NOMO-1 treated with DMSO at 0.1 percent for 48 hours (cell line): ENCODE measurements around the gene SLC25A22.

Experiments
- DNase-seq: peaks from one replicate; lab custom pipeline; 2025; ENCODE audit not compliant: unreplicated experiment; lab: John Stamatoyannopoulos, UW

The SLC25A22 gene

DNA sequence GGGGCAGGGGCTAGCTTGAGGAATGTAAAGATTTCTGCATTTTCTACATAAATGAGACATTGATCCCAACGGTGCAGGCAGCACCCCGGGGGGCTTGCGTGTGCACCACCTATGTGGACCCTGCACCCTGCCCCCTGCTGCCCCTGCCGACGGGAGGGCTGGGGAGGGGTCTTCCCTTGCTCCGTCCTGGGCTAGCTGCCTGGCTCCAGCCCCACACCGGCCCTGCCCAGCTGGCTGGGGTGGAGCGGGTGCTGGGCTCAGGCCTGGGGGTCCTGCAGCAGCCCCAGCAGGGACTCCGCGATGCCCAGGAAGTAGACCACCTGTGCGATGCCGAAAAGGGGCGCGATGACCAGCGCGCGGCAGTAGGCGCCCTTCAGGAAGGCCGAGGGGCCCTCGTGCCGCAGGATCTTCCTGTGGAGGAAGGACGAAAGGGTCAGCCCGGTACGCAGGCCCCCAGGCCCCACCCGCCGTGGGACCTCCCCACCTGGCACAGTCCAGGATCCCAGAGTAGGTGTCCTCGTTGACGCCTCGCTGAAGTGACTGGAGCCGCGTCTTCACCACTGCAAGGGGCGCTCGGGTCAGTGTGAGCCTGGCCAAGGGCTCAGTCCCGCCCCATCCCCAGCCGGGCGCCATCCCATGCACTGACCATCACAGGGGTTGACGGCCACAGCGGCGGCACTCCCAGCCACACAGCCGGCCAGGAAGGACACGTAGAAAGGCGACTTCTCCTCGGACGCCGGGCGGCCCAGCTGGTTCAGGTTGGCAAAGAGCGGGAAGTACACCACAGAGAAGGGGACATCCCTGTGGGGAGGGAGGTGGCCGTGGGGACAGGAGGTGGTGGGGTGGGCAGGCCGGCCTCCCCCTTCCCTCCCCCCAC, 6.2 kb downstream of the SLC25A22 start:
- DNase-seq: no peak

DNA sequence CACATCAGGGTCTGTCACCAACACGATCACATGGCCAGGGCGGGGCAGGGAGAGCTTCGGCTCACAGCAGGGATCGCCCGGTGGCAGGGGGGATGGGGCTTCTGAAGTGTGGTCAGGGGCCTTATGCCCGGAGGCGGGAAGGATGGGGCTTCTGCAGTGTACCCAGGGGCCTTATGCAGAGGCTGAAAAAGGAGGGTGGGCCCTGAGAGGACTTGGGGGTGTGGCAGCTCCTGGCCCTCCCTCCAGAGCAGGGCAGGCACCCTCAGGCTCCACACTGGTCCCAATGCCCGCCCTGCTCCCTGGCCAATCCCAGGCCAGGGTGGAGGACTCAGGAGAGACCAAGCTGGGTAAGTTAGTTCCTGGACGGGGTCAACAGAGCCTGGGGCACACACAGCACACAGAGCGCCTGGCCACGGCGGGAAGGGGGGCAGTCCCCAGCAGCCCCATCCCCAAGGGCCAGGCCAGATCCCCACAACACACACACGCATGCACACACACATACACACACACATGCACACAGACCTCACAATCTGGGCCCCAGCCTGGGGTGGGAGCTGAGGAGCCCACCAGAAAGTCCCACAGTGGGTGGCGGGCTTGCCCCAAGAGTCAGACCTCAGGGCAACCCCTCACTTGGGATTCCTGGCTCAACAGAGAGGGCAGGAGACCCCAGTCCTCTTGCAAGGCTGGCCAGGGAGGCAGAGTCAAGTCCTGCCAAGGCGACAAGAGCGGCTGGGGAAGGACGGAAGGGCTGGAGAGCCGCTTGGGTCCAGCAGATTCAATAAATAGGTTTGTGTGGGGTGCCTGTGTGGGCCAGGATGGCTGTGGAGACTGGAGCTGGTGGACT, 7.1 kb downstream of the SLC25A22 start:
- DNase-seq: no peak

GRCh38 chr11:789943-790342, 8.1 kb downstream of the SLC25A22 start, which contains the start of gene CEND1:
Gene CEND1 (minus strand): TSS chr11:790090. CDS start chr11:788576, 1,514 bp downstream.
- no peak for DNase-seq

- no peak for DNase-seq
These were observed 8.8 kb downstream of the SLC25A22 start for GRCh38 chr11:788953-789940.

DNA sequence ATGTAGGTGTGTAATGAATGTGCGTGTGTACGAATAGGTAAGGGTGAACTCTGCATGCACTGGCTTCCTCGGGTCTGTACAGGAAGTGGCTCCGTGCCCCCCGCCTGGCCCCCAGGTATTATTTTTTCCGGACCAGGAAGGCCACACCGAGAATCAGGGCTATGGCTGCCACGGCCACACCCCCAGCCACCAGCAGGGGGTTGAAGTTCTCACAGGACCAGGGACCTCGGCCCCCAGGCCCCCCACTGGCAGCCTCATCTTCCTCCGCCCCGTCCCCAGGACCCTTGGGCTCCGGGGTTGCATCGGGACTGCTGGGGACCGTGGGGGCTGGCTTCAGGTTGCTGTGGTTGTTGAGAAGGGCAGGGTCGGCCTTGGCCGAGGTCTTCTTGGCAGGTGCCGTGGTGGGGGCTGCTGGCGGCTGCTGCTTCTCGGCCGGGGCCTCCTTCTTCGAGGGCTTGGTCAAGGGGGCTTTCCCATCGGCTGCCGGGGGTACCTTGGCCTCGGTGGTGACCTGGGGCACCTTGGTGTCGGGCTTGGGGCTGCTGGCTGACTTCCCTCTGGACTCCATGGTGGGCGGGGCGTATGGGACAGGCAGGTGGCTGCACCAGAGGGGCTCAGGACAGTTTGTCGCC, 10.0 kb downstream of the SLC25A22 start:
- DNase-seq: no peak

GRCh38 chr11:787084-787675, 10.9 kb downstream of the SLC25A22 start:
- DNase-seq: no peak

DNA sequence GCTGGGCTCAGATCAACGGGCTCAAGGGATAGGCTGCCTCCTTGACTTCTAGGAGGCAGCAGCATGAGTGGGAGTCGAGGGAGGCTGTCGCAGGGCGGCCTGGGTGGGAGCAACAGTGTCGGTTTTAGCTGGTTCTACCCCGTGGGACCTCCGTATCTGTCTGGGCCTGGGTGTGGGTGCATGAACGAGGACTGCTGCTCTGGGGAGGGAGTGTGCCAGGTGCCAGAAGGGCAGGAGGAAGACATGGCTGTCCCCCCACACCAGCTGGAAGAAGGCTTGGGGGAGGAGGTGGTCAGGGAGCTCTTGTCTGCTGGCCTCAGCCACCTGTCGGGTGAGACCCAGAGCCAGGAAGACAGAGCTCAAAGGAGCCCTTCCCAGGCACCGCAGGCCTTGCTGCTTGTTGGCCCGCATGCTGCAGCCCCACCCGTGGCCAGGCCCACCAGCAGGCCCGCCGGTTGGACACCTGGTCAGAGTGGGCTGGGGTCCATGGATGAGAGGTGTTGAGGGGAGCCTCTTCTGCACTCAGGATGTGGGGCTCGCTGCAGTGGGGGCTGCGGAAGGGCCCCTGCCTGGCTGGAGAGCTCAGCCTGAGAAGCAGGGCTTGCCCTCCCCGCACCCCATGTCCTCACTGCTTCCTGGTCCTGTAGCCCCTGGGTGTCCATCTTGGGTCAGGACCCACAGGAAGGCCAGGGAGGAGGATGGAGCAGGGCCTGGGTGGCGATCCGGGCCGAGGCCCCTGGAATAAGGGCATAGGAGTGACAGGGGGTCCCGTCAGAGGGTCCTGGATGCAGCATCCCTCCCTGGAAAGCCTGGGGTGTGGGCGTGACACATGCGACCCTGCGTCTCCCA, 11.6 kb downstream of the SLC25A22 start:
- no peak for DNase-seq

GRCh38 chr11:783581-784015, 14.5 kb downstream of the SLC25A22 start:
- no peak for DNase-seq

DNA sequence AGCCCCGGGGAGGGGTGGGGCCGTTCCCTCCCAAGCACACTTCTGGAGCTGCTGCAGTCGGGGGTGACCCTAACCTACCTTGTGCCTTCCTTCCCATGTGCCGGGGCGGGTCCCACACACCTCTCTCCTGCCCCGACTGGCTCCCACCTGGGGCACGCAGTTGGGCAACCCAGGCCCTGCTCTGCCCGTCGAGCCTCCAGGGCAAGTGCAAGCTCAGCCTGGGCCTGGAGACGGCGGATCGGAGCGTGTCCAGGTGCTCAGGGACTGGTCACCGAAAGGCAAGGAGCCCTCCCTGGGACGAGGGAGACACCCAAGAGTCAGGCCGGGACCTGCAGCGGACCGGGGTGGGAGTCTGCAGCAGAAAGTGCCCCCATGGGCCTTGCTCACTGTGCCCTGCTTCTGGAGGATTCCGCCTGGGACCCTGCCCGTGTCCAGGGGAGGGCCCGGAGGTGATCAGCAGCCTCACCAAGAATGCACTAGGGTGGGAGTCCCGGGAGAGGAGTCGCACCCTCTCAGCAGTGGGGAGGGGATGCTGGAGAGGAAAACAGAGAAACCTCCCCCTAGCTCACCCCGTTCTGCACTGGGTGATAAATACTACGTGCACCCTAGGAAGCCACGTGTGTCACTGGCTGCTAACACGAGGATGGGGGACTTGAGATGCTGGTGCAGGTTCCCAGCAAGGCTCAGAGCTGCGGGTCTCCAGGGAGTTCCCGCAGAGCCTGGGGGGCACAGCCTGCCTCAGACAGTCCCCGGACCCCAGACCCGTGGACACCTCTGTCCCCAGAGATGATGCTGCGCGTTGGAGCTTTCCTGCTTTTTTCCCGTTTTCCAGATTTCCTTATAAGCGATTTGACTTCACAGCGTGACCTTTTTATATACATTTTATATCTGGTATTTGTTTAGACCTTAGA, 15.6 kb downstream of the SLC25A22 start:
- no peak for DNase-seq

GRCh38 chr11:779955-780532, 18.0 kb downstream of the SLC25A22 start:
- DNase-seq: no peak

GRCh38 chr11:778976-779954, 18.8 kb downstream of the SLC25A22 start:
- DNase-seq: no peak

- DNase-seq: peak; percentile 73
These were observed 20.5 kb downstream of the SLC25A22 start, which contains the start of gene GATD1 for GRCh38 chr11:777288-778255. Gene GATD1 (minus strand): TSS chr11:777487. CDS start chr11:777462, 25 bp downstream.

DNA sequence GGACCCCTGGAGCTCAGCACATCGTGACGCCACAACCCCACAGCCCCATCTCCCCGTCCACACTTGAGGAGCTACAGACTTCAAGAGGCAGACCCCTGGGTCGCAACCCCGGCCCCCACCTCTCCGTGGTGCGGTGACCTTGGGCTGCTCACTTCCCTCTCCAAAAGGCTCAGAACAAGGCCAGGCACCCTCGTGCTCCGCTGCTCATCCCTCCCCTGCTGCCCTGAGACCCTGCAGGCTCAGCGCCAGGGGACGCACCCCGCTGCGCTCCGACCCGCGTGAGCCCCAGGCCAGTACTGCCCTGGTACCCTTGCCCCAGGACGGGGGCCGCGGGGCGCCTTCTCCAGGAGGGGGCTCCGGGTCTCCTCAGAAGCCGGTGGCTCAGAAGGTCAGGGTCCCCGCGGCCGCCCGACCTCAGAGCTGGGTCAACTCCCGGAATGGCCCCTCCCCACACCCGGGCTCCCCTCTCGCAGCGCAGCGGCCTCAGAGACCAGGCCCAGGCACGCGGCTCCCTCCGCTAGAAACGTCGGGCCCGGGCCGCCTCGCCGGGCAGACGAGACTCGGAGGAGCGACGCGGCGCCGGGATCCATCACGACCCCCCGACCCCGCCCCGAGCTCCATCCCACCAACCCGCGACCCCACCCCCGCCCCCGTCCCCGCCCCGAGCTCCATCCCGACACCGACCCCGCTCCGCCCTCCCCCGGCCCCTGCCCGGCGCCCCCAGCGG, 21.4 kb downstream of the SLC25A22 start:
- DNase-seq: peak; percentile 24

- DNase-seq: no peak
These were observed 21.9 kb downstream of the SLC25A22 start for GRCh38 chr11:776263-776560.
